ENCODE data around the gene SLC43A3. TPM values are rescaled to one million over a fixed set of nuclear protein-coding genes. Genes with fewer than 3 reads are reported as not detected.
A peak's percentile ranks its signal among the peaks of the same experiment; 100 is the strongest.

The SLC43A3 gene
- polyA plus RNA-seq, result 13.4 TPM
- long read RNA-seq, donor 1, partial matches to known transcripts, result 0 of 1 reads
- long read RNA-seq, donor 1, other reads (novel, unspliced or antisense), result 0 of 1 reads
- long read RNA-seq, donor 2, partial matches to known transcripts, result 0 of 5 reads
- long read RNA-seq, donor 2, other reads (novel, unspliced or antisense), result 0 of 5 reads
- long read RNA-seq, donor 3, result 0 reads
- long read RNA-seq, donor 4, result 0 reads
- long read RNA-seq, donor 5, partial matches to known transcripts, result 0 of 2 reads
- long read RNA-seq, donor 5, other reads (novel, unspliced or antisense), result 0 of 2 reads
- long read RNA-seq, donor 6, partial matches to known transcripts, result 0 of 5 reads
- long read RNA-seq, donor 6, other reads (novel, unspliced or antisense), result 0 of 5 reads
- long read RNA-seq, donor 7, partial matches to known transcripts, result 0 of 4 reads
- long read RNA-seq, donor 7, other reads (novel, unspliced or antisense), result 0 of 4 reads
- long read RNA-seq, donor 8, partial matches to known transcripts, result 0 of 3 reads
- long read RNA-seq, donor 8, other reads (novel, unspliced or antisense), result 0 of 3 reads
- long read RNA-seq, donor 9, result 0 reads
- long read RNA-seq, donor 10, partial matches to known transcripts, result 0 of 3 reads
- long read RNA-seq, donor 10, other reads (novel, unspliced or antisense), result 0 of 3 reads
- long read RNA-seq, donor 11, partial matches to known transcripts, result 0 of 3 reads
- long read RNA-seq, donor 11, other reads (novel, unspliced or antisense), result 0 of 3 reads

DNA sequence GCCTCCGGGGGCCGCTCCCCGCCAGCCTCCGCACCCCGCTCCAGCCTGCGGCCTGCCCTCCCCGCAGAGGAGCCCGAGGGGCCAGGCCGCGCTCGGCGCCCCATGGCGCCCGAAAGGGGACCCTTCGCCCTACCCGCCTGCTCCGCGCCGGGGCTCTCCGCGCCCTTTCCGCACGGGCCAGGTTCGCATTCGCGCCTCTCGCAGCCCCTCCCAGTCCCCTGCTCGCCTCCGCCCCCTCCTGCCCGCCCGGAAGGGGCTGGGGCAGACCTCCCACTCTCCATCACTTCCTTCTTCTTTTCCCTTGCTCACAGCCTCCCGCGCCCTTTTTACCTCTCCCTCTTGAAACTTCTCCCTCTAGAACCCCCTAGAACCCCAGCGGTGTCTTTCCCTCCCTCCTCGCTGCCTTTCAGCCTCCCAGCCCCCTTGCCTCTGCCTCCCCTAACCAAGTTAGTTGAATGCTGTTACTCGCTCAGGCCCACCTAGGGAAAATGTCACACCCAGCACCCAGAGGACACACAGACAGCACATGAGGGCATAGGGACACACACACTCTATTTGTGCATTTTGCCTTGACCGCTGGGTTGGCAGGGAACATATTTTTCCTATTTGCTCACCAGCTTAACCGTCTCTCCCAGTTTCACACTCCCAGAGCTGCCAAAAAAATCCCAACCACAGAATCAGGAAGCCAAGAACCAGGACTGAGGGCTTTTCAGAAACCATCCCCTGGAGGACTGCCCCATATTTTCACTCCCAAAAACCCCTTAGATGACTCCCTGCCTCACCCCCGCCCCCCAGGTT lies at the start of gene SLC43A3:
SLC43A3 (minus strand) TSS at position 193 of the 798 bp plus-strand sequence. CDS start 949 bp downstream, outside the sequence.
- no peak within 1 kb of the TSS for H3K27ac ChIP-seq (ENCODE audit: low read length)
- H3K27me3 ChIP-seq (ENCODE audit: control insufficient read depth, insufficient read depth, low read length), result peaks cover 8% of the 10 kb centered on the region
- H3K9me3 ChIP-seq (ENCODE audit: control insufficient read depth, low read depth, low read length), result no peaks in the 10 kb centered on the region
- DNase-seq, result peak in 1 of 2 donors; percentile 42
- 36% methylated on average over 4 of the region's 39 CpGs for WGBS (ENCODE audit: insufficient coverage, low lambda C conversion rate)
- peak within 1 kb of the TSS; percentile 35 for H3K4me3 ChIP-seq (ENCODE audit: low read length)
- H3K36me3 ChIP-seq (ENCODE audit: control insufficient read depth, insufficient read depth, low read length), result no peaks in the 10 kb centered on the region
- H3K4me1 ChIP-seq (ENCODE audit: control insufficient read depth, insufficient read depth, low read length), result peaks cover 2% of the 10 kb centered on the region

DNA sequence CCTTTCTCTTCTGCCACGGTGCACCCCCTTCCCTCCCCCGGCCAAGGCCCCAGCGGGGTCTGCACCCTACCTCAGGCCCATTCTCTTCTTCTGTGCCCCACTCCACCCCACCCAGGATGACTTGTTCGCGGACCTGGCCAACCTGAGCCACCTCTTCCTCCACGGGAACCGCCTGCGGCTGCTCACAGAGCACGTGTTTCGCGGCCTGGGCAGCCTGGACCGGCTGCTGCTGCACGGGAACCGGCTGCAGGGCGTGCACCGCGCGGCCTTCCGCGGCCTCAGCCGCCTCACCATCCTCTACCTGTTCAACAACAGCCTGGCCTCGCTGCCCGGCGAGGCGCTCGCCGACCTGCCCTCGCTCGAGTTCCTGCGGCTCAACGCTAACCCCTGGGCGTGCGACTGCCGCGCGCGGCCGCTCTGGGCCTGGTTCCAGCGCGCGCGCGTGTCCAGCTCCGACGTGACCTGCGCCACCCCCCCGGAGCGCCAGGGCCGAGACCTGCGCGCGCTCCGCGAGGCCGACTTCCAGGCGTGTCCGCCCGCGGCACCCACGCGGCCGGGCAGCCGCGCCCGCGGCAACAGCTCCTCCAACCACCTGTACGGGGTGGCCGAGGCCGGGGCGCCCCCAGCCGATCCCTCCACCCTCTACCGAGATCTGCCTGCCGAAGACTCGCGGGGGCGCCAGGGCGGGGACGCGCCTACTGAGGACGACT lies 49.3 kb upstream of the SLC43A3 start:
- no peaks in the 10 kb centered on the region for H3K9me3 ChIP-seq (ENCODE audit: control insufficient read depth, low read depth, low read length)
- no peak overlapping the region for H3K27ac ChIP-seq (ENCODE audit: low read length)
- WGBS (ENCODE audit: insufficient coverage, low lambda C conversion rate), result 0% methylated on average over 1 of the region's 80 CpGs
- H3K36me3 ChIP-seq (ENCODE audit: control insufficient read depth, insufficient read depth, low read length), result no peaks in the 10 kb centered on the region
- peaks cover 53% of the 10 kb centered on the region for H3K27me3 ChIP-seq (ENCODE audit: control insufficient read depth, insufficient read depth, low read length)
- peak overlapping the region; percentile 24 for H3K4me3 ChIP-seq (ENCODE audit: low read length)
- peaks cover 11% of the 10 kb centered on the region for H3K4me1 ChIP-seq (ENCODE audit: control insufficient read depth, insufficient read depth, low read length)
- DNase-seq, result peak in 1 of 2 donors; percentile 67

DNA sequence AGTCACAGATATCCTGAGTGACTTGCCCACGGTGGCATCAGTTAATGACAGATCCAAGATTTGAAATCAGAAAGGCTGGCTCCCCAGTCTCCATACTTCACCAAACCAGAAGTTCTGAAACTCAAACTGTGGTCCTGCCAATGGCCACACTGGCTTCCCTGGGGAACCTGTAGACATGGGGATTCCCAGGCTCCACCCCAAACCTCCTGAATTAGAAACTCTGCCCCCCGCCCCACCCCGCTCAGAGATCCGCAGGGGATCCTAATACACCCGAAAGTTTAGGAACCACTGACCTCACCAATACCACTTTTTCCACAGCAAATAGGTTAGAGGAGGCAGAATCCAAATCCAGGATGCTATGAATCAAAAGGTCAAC lies 48.7 kb upstream of the SLC43A3 start:
- Histone ChIP-seq H3K36me3 (ENCODE audit: control insufficient read depth, insufficient read depth, low read length) (no peaks in the 10 kb centered on the region), H3K9me3 (ENCODE audit: control insufficient read depth, low read depth, low read length) (no peaks in the 10 kb centered on the region), H3K4me3 (ENCODE audit: low read length) (no peak overlapping the region), H3K4me1 (ENCODE audit: control insufficient read depth, insufficient read depth, low read length) (peaks cover 11% of the 10 kb centered on the region), H3K27me3 (ENCODE audit: control insufficient read depth, insufficient read depth, low read length) (peaks cover 52% of the 10 kb centered on the region), H3K27ac (ENCODE audit: low read length) (no peak overlapping the region)
- no peak for DNase-seq
- no CpG with 5 or more reads among the region's 5 CpGs for WGBS (ENCODE audit: insufficient coverage, low lambda C conversion rate)

DNA sequence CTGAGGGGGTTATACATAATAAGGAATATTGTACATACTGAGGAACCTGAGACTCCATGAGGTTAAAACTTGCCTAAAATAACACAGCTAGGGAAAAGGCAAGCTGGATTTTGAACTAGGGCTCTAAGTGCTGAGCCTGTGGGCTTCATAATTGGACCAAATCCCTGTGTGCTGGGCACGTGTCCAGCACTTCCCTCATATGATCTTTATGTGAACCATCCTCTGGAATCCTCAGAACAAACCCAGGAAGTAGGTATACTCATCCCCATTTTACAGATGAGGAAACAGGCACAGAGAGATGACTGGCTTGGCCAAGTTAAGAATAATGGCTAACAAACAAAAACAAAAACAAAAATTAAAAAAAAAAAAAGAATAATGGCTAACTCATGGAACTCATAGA lies 48.3 kb upstream of the SLC43A3 start:
- WGBS (ENCODE audit: insufficient coverage, low lambda C conversion rate), result no CpG with 5 or more reads among the region's 1 CpG
- no peak for DNase-seq
- no peak overlapping the region for H3K4me3 ChIP-seq (ENCODE audit: low read length)
- no peak overlapping the region for H3K27ac ChIP-seq (ENCODE audit: low read length)
- H3K9me3 ChIP-seq (ENCODE audit: control insufficient read depth, low read depth, low read length), result no peaks in the 10 kb centered on the region
- H3K27me3 ChIP-seq (ENCODE audit: control insufficient read depth, insufficient read depth, low read length), result peaks cover 47% of the 10 kb centered on the region
- H3K36me3 ChIP-seq (ENCODE audit: control insufficient read depth, insufficient read depth, low read length), result no peaks in the 10 kb centered on the region
- peaks cover 11% of the 10 kb centered on the region for H3K4me1 ChIP-seq (ENCODE audit: control insufficient read depth, insufficient read depth, low read length)

DNA sequence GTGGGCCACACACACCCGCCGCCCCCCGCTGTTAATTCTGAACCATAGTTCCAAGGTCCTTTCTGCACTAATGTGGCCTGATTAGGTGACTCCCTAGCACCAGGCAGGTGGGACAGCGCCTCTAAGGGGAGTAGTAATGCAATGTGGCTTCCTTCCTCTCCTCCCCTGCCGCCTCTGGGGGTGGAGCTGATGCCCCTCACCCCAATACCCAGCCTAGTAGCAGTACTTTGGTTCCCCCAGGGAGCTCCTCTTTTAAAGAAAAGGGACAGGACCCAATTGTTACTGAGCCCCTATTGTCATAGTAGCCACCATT lies 47.8 kb upstream of the SLC43A3 start:
- Histone ChIP-seq H3K27me3 (ENCODE audit: control insufficient read depth, insufficient read depth, low read length) (peaks cover 46% of the 10 kb centered on the region), H3K27ac (ENCODE audit: low read length) (no peak overlapping the region), H3K36me3 (ENCODE audit: control insufficient read depth, insufficient read depth, low read length) (no peaks in the 10 kb centered on the region), H3K4me3 (ENCODE audit: low read length) (no peak overlapping the region), H3K9me3 (ENCODE audit: control insufficient read depth, low read depth, low read length) (no peaks in the 10 kb centered on the region), H3K4me1 (ENCODE audit: control insufficient read depth, insufficient read depth, low read length) (peaks cover 11% of the 10 kb centered on the region)
- DNase-seq, result no peak
- no CpG with 5 or more reads among the region's 5 CpGs for WGBS (ENCODE audit: insufficient coverage, low lambda C conversion rate)

DNA sequence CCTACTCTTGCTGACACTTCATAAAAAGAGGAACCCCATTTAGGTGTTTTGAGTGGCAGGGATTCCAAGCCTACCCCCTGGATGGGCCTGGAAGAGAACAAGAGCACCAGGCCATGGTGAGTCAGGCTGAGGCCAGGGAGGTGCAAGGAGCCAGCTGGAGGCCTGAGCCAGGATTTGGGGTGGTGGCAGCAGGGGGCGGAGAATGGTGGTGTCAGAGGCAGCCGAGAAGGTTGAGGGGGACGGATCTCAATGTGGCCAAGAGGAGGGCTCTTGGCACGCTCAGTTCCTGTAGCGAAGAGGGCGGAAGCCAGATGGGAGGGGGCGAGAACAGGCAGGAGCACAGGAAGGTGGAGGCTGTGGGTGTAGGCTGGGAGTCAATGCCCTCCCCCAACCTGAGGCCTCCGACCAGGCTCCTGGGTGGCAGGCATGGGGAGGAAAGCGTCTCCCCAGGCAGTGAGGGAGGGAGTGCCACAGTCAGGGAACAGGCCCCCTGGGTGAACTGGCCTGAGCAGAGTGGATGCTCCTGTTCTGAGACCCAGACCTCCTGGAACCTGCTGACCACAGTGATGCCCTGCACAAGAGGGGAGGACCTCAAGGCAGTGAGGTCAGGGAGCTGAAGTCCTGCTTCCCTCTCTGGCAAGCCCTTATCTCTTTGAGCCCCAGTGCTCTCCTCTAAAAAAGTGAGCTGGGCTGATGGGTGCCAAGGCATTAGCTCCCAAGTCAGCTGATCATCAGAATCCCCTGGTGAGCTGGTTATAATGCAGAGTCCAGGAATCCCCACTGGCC lies 47.3 kb upstream of the SLC43A3 start:
- Histone ChIP-seq H3K36me3 (ENCODE audit: control insufficient read depth, insufficient read depth, low read length) (no peaks in the 10 kb centered on the region), H3K4me1 (ENCODE audit: control insufficient read depth, insufficient read depth, low read length) (peaks cover 11% of the 10 kb centered on the region)
- no CpG with 5 or more reads among the region's 9 CpGs for WGBS (ENCODE audit: insufficient coverage, low lambda C conversion rate)

DNA sequence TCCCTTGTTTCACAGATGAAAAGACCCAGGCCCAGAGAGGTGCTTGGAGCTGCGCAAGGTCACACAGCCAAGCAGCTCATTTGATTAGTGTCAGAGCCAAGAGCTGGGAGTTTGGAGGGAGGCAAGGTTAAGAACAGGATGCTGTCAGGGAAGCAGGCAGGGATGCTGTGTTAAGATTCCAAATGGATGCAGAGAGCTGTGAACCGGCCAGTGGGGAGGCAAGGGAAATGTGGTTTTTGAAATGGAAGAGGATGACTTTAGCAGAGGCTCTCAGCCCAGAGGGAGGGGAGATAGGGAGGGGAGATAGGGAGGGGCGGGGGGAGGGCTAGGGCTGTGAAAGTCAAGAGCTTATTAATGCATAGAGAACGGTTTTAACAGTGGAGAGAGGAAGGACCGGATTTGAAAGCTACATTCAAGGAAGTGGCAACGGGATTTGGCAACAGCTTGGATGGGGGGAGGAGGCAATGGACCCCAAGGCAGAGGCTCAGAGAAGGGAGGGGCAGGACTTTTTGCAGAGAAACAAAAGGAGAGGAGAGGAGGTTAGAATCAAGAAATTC lies 46.4 kb upstream of the SLC43A3 start:
- peaks cover 11% of the 10 kb centered on the region for H3K4me1 ChIP-seq (ENCODE audit: control insufficient read depth, insufficient read depth, low read length)
- DNase-seq, result no peak
- H3K9me3 ChIP-seq (ENCODE audit: control insufficient read depth, low read depth, low read length), result no peaks in the 10 kb centered on the region
- no peaks in the 10 kb centered on the region for H3K36me3 ChIP-seq (ENCODE audit: control insufficient read depth, insufficient read depth, low read length)
- H3K27me3 ChIP-seq (ENCODE audit: control insufficient read depth, insufficient read depth, low read length), result peaks cover 51% of the 10 kb centered on the region
- no peak overlapping the region for H3K27ac ChIP-seq (ENCODE audit: low read length)
- no peak overlapping the region for H3K4me3 ChIP-seq (ENCODE audit: low read length)
- WGBS (ENCODE audit: insufficient coverage, low lambda C conversion rate), result 30% methylated on average over 2 of the region's 6 CpGs

More for the DNA sequence above, 47.3 kb upstream of the SLC43A3 start:
- no peak overlapping the region for H3K4me3 ChIP-seq (ENCODE audit: low read length)
- peaks cover 46% of the 10 kb centered on the region for H3K27me3 ChIP-seq (ENCODE audit: control insufficient read depth, insufficient read depth, low read length)
- no peak for DNase-seq
- no peaks in the 10 kb centered on the region for H3K9me3 ChIP-seq (ENCODE audit: control insufficient read depth, low read depth, low read length)
- no peak overlapping the region for H3K27ac ChIP-seq (ENCODE audit: low read length)

DNA sequence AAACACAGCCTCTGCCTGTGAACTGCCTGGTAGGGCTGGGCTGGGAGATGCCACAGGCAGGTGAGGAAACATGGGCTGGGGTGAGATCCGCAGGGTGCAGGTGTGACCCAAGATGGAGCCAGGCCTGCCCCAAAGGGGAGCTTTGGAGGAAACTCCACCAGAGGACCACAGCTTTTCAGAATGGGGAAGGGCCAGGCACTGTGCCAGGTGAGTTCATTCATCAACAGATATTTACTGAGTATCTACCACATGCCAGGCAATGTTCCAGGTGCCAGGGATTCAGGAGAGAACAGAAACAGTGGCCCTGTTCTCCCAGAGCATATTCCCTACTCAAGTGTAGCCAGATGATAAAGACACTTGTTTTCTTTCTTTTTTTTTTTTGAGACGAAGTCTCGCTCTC lies 44.6 kb upstream of the SLC43A3 start:
- Histone ChIP-seq H3K27me3 (ENCODE audit: control insufficient read depth, insufficient read depth, low read length) (peaks cover 44% of the 10 kb centered on the region), H3K4me1 (ENCODE audit: control insufficient read depth, insufficient read depth, low read length) (peaks cover 5% of the 10 kb centered on the region), H3K27ac (ENCODE audit: low read length) (no peak overlapping the region), H3K4me3 (ENCODE audit: low read length) (no peak overlapping the region), H3K36me3 (ENCODE audit: control insufficient read depth, insufficient read depth, low read length) (no peaks in the 10 kb centered on the region), H3K9me3 (ENCODE audit: control insufficient read depth, low read depth, low read length) (no peaks in the 10 kb centered on the region)
- no CpG with 5 or more reads among the region's 3 CpGs for WGBS (ENCODE audit: insufficient coverage, low lambda C conversion rate)
- no peak for DNase-seq

DNA sequence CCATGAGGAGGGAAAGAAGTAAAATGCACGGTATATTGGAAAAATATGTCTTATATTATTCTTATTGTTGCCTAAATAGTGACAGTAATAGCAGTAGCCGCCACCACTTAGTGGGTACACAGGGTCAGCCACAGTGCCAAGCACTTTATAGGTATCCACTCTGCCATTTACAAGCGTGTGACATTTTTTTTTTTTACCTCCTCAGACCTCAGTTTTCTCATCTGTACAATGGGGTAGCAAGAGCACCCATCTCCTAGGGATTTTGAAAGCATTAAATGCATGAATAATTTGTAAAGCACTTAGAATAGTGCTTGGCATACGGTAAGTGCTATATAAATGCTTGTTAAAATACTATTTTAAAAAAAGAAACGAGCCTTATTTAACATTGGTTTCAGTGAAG lies 42.3 kb upstream of the SLC43A3 start:
- Histone ChIP-seq H3K36me3 (ENCODE audit: control insufficient read depth, insufficient read depth, low read length) (no peaks in the 10 kb centered on the region), H3K27ac (ENCODE audit: low read length) (no peak overlapping the region), H3K27me3 (ENCODE audit: control insufficient read depth, insufficient read depth, low read length) (peaks cover 34% of the 10 kb centered on the region), H3K4me3 (ENCODE audit: low read length) (no peak overlapping the region), H3K4me1 (ENCODE audit: control insufficient read depth, insufficient read depth, low read length) (no peaks in the 10 kb centered on the region), H3K9me3 (ENCODE audit: control insufficient read depth, low read depth, low read length) (peaks cover 2% of the 10 kb centered on the region)
- 60% methylated on average over 1 of the region's 5 CpGs for WGBS (ENCODE audit: insufficient coverage, low lambda C conversion rate)
- no peak for DNase-seq

Measured in large intestine (tissue), 12 donors.